Breast epithelium (tissue), 3 donors: Measurements from ENCODE around the gene GPR119.

Experiments
- CTCF ChIP-seq, 3 donors: fragments of 450-650 bp; IDR thresholded peaks; one replicate each; pipeline ENCODE4 v1.5.1; 2016 to 2017; ENCODE audit warnings: antibody characterized with exemption in 3 of 3, mild to moderate bottlenecking in 3 of 3, moderate library complexity in 3 of 3
- POLR2A ChIP-seq: fragments of 450-650 bp; IDR thresholded peaks from one replicate; pipeline ENCODE4 v1.6.1; 2016; ENCODE audit warnings: antibody characterized with exemption, mild to moderate bottlenecking, moderate library complexity
- POLR2AphosphoS5 ChIP-seq, 3 donors: sonication (generic); formaldehyde crosslinking; IDR thresholded peaks; one replicate each; pipeline ENCODE4 v1.6.1; 2017; ENCODE audit warnings: antibody characterized with exemption in 3 of 3

- TF ChIP-seq POLR2A (no peak), CTCF (IDR thresholded peaks at IDR 0.05) (no peak), POLR2AphosphoS5 (IDR thresholded peaks at IDR 0.05) (no peak)
Observed at GRCh38 chrX:130378024-130378669, 7.3 kb downstream of the GPR119 start.
